ENCODE data around the gene PCDHGA11.
"Not testable (repeated sequence)": the region's sequence is repeated elsewhere in the genome, so short reads cannot be mapped to it uniquely, and the experiment has no call there.

PCDHGA11 gene

DNA sequence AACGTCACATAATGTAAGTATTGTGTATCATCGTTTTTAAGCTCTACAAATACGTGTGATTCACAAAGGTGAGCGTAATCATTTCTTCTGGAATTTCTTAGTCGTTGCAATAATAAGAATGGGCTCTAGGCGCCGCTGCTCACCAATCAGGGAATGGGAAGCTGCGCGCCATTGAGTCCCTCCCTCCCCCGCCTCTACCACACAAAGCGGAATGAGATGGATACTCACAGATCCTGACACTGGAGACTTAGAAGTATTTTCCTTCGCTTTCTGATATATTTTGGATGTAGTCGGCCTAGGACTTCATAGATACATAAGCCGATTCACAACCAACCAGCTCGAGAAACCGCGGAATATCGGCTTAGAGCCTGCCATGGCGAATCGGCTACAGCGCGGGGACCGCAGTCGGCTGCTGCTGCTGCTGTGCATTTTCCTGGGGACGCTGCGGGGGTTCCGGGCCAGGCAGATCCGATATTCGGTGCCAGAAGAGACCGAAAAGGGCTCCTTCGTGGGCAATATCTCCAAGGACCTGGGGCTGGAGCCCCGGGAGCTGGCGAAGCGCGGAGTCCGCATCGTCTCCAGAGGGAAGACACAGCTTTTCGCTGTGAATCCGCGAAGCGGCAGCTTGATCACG lies at the start of gene PCDHGA11:
PCDHGA11 (plus strand) TSS at position 197 of the 634 bp plus-strand sequence; CDS start at position 374, 177 bp downstream.
- no peak for DNase-seq

DNA sequence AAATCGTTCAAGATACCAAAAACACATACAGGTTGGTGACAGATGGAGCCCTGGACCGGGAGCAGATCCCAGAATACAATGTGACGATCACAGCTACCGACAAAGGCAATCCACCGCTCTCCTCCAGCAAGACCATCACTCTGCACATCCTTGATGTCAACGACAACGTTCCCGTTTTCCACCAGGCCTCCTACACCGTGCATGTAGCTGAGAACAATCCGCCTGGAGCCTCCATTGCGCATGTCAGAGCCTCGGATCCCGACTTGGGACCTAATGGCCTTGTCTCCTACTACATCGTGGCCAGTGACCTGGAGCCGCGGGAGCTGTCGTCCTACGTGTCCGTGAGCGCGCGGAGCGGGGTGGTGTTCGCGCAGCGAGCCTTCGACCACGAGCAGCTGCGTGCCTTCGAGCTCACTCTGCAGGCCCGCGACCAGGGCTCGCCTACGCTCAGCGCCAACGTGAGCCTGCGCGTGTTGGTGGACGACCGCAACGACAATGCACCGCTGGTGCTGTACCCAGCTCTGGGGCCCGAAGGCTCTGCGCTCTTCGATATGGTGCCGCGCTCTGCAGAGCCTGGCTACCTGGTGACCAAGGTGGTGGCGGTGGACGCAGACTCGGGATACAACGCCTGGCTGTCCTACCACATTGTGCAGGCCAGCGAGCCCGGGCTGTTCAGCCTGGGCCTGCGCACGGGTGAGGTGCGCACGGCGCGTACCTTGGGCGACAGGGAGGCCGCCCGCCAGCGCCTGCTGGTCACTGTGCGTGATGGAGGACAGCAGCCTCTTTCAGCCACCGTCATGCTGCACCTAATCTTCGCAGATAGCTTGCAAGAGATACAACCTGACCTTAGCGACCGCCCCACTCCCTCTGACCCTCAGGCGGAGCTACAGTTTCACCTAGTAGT lies 49.0 kb upstream of the PCDHGA11 start:
- DNase-seq: no peak

- no peak for DNase-seq
Observed at GRCh38 chr5:141373673-141374317, 47.1 kb upstream of the PCDHGA11 start, which contains the start of gene PCDHGA6. Gene PCDHGA6, plus strand, starts transcription at chr5:141373891. Its CDS starts 193 bp downstream, at chr5:141374084.

- DNase-seq: no peak
Observed at GRCh38 chr5:141374627-141375026, 46.2 kb upstream of the PCDHGA11 start.

- DNase-seq: not testable (repeated sequence)
Observed at GRCh38 chr5:141375444-141376155, 45.3 kb upstream of the PCDHGA11 start.

GRCh38 chr5:141382469-141383294 lies 38.2 kb upstream of the PCDHGA11 start, which contains the start of gene PCDHGA7:
Gene PCDHGA7, plus strand, starts transcription at chr5:141382742. Its CDS starts 158 bp downstream, at chr5:141382900.
- DNase-seq: no peak

DNA sequence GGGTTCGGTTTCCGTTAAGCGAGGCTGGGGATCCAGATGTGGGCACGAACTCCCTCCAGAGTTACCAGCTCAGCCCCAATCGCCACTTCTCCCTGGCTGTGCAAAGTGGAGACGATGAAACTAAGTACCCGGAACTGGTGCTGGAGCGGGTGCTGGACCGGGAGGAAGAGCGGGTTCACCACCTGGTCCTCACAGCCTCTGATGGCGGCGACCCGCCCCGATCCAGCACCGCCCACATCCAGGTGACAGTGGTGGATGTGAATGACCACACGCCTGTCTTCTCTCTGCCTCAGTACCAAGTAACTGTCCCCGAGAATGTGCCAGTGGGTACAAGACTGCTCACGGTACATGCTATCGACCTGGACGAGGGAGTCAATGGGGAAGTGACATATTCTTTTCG lies 37.5 kb upstream of the PCDHGA11 start:
- DNase-seq: no peak

GRCh38 chr5:141384471-141385267 lies 36.2 kb upstream of the PCDHGA11 start:
- no peak for DNase-seq

- not testable (repeated sequence) for DNase-seq
Observed at GRCh38 chr5:141387557-141388311, 33.1 kb upstream of the PCDHGA11 start, which contains the start of gene PCDHGB4. Gene PCDHGB4, plus strand, starts transcription at chr5:141387698. Its CDS starts 187 bp downstream, at chr5:141387885.

DNA sequence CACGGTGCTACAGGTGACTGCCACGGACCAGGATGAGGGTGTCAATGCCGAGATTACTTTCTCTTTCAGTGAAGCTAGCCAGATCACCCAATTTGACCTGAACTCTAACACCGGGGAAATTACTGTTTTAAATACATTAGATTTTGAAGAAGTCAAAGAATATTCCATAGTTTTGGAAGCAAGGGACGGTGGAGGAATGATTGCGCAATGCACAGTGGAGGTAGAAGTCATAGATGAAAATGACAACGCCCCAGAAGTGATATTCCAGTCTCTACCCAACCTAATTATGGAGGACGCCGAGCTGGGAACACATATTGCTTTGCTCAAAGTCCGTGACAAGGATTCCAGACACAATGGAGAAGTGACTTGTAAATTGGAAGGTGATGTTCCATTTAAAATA lies 32.2 kb upstream of the PCDHGA11 start:
- DNase-seq: no peak

GRCh38 chr5:141389153-141390042 lies 31.5 kb upstream of the PCDHGA11 start:
- DNase-seq: no peak

- DNase-seq: no peak
Observed at GRCh38 chr5:141392429-141393198, 28.2 kb upstream of the PCDHGA11 start, which contains the start of gene PCDHGA8. Gene PCDHGA8, plus strand, starts transcription at chr5:141392633. Its CDS starts 181 bp downstream, at chr5:141392814.

DNA sequence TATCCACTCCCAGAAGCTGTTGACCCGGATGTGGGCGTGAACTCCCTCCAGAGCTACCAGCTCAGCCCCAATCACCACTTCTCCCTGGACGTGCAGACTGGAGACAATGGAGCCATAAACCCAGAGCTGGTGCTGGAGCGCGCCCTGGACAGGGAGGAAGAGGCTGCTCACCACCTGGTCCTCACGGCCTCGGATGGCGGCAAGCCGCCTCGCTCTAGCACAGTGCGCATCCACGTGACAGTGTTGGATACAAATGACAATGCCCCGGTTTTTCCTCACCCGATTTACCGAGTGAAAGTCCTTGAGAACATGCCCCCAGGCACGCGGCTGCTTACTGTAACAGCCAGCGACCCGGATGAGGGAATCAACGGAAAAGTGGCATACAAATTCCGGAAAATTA lies 27.6 kb upstream of the PCDHGA11 start:
- no peak for DNase-seq

- not testable (repeated sequence) for DNase-seq
Observed at GRCh38 chr5:141394401-141395187, 26.3 kb upstream of the PCDHGA11 start.

DNA sequence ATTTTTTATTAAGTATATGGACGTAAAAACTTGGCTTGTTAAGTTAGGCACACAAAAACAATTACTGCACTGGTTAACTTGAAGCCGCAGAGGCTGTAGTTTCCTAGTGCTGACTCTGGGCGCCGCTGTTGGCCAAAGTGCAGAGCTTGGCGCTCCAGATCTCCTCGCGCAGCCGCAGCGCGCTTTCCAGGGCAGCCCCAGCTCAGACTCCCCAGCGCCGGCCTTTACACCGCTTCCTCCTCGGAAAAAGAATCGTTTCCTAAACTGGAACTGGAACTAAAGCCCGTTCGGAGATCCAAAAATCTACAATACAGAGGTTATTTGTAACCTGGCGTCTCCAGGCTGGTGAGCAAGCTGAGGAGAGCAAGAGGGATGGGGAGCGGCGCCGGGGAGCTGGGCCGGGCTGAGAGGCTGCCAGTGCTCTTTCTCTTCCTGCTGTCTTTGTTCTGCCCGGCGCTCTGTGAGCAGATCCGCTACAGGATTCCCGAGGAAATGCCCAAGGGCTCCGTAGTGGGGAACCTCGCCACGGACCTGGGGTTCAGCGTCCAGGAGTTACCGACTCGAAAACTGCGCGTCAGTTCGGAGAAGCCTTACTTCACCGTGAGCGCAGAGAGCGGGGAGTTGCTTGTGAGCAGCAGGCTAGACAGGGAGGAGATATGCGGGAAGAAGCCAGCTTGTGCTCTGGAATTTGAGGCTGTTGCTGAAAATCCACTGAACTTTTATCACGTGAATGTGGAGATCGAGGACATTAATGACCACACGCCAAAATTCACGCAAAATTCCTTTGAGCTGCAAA lies 22.9 kb upstream of the PCDHGA11 start, which contains the start of gene PCDHGB5:
PCDHGB5 (plus strand) TSS at position 192 of the 796 bp plus-strand sequence; CDS start at position 373, 181 bp downstream.
- not testable (repeated sequence) for DNase-seq

DNA sequence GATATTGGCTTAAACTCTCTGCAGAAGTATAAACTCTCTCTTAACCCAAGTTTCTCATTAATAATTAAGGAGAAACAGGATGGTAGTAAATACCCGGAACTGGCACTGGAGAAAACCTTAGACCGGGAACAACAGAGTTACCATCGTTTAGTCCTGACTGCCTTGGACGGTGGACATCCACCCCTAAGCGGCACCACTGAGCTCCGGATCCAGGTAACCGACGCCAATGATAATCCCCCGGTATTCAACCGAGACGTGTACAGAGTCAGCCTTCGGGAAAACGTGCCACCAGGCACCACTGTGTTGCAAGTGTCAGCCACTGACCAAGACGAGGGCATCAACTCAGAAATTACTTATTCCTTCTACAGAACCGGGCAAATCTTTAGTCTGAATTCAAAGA lies 22.2 kb upstream of the PCDHGA11 start:
- no peak for DNase-seq
